Astrocyte of the spinal cord (primary cell): ENCODE results near the gene AREG.
"Not testable (repeated sequence)": the region's sequence is repeated elsewhere in the genome, so short reads cannot be mapped to it uniquely, and the experiment has no call there.

ENCODE experiments used
- DNase-seq: peaks from one replicate; pipeline ENCODE4 v3.0.0; 2011; ENCODE audit warnings: low read depth, low spot score
- H3K4me3 ChIP-seq: 2 replicates; pipeline ENCODE4 v1.5.1; 2011; ENCODE audit warnings: low read depth, mild to moderate bottlenecking, low read length, moderate library complexity
- in situ Hi-C: cut with HindIII; loops from 2 replicates; pipeline ENCODE4 v1.10.0; 2017; ENCODE audit warnings: low sequenced_read_pairs
- TF ChIP-seq, protein P1 (sequence below): IDR thresholded peaks from 2 replicates; pipeline ENCODE4 v1.5.1; 2012; ENCODE audit warnings: low read depth, mild to moderate bottlenecking, low read length, inconsistent platforms

AREG gene, protein sequence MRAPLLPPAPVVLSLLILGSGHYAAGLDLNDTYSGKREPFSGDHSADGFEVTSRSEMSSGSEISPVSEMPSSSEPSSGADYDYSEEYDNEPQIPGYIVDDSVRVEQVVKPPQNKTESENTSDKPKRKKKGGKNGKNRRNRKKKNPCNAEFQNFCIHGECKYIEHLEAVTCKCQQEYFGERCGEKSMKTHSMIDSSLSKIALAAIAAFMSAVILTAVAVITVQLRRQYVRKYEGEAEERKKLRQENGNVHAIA

DNA sequence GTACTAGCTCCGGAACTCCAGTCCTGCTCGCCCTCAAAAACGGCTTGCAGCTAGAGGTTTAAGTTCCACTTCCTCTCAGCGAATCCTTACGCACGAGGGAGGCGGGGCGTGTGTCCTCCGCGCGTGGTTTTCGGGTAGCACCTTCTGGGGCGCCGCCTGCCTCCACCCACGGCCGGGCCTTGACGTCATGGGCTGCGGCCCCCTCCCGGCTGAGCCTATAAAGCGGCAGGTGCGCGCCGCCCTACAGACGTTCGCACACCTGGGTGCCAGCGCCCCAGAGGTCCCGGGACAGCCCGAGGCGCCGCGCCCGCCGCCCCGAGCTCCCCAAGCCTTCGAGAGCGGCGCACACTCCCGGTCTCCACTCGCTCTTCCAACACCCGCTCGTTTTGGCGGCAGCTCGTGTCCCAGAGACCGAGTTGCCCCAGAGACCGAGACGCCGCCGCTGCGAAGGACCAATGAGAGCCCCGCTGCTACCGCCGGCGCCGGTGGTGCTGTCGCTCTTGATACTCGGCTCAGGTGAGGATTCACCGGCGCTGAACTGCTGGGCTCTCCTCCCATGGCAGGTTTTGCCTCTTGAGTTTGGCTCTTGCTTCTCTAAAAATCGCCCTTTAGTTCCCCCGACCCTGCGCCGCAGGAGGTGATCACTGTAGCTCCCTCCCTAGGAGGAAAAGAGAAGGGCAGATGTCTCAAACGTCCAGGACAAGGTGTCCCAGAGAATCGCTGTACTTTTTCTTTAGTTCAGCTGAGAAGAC lies at the start of gene AREG:
TSS of gene AREG (plus strand) at position 246 of the 752 bp plus-strand sequence. CDS start at position 456, 210 bp downstream.
- in situ Hi-C loops: no loop called here
- peak within 1 kb of the TSS; percentile 69 for H3K4me3 ChIP-seq
- TF ChIP-seq, protein P1, sequence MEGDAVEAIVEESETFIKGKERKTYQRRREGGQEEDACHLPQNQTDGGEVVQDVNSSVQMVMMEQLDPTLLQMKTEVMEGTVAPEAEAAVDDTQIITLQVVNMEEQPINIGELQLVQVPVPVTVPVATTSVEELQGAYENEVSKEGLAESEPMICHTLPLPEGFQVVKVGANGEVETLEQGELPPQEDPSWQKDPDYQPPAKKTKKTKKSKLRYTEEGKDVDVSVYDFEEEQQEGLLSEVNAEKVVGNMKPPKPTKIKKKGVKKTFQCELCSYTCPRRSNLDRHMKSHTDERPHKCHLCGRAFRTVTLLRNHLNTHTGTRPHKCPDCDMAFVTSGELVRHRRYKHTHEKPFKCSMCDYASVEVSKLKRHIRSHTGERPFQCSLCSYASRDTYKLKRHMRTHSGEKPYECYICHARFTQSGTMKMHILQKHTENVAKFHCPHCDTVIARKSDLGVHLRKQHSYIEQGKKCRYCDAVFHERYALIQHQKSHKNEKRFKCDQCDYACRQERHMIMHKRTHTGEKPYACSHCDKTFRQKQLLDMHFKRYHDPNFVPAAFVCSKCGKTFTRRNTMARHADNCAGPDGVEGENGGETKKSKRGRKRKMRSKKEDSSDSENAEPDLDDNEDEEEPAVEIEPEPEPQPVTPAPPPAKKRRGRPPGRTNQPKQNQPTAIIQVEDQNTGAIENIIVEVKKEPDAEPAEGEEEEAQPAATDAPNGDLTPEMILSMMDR: peak; percentile 74
- DNase-seq: peak; percentile 65

DNA sequence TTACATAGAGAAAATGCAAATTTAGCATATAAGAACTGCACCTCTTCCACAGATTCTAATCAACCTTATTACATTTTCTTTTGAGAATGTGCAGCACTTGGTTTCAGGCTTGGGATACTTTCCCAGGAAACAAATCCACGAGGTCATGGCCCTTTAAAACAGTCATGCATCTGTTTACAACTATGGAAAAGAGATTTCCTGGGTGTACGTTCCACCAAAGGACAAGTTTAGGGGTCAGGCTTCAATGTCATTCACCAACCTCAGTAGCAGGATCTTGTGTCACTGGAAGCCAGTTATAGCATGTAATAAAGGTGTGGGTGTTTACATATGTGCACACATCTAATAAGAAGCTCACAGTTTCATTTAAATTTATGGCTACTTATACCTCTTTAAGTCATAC lies 49.3 kb upstream of the AREG start:
- no peak overlapping the region for H3K4me3 ChIP-seq
- in situ Hi-C loops: no loop called here

DNA sequence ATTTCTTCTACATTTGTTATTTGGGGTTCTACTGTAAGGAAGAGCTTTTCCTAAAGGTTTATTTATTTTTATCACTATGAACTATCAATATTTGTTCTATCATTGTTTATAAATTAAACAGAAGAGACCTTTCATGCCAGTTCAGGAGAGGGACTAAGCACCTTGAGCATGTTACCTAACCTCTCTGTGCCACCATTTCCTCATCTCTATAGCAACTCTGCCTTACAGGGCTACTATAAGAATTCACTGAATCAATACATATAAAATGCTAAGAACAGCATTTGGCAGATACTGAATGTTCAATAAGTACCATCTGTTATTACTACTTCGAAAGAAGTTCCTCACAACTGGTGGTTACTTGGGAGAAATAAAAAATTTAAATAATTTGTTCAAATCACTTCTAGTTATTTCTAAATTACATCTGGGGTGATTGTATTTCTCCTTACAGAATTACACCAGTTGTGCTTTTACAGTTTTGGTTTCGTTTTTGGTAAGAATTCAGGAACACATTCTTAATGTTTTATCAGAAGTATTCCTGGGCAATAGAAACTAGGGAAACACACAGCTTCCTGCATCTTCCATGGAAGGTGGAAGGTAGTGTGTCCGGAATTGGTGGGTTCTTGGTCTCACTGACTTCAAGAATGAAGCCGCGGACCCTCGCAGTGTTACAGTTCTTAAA lies 47.0 kb upstream of the AREG start:
- TF ChIP-seq, protein P1: no peak
- DNase-seq: no peak
- H3K4me3 ChIP-seq: no peak overlapping the region
- in situ Hi-C loops: no loop called here

More for the DNA sequence above, 49.3 kb upstream of the AREG start:
- peak; percentile 50 for DNase-seq
- TF ChIP-seq, protein P1: no peak

DNA sequence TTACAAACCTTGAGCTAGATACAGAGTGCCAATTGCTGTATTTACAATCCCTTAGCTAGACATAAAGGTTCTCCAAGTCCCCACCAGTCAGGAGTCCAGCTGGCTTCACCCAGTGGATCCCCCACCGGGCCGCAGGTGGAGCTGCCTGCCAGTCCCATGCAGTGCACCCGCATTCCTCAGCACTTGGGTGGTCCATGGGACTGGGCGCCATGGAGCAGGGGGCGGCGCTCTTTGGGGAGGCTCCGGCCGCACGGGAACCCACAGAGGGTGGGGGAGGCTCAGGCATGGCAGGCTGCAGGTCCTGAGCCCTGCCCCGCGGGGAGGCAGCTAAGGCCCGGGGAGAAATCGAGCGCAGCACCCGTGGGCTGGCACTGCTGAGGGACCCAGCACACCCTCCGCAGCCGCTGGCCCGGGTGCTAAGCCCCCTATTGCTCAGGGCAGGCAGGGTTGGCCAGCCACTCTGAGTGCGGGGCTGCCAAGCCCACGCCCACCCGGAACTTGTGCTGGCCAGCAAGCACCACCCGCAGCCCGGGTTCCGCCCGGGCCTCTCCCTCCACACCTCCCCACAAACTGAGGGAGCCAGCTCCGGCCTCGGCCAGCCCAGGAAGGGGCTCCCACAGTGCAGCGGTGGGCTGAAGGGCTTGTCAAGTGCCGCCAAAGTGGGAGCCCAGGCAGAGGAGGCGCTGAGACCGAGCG lies 45.9 kb upstream of the AREG start:
- in situ Hi-C loops, DNase-seq, H3K4me3 ChIP-seq: not testable (repeated sequence)

DNA sequence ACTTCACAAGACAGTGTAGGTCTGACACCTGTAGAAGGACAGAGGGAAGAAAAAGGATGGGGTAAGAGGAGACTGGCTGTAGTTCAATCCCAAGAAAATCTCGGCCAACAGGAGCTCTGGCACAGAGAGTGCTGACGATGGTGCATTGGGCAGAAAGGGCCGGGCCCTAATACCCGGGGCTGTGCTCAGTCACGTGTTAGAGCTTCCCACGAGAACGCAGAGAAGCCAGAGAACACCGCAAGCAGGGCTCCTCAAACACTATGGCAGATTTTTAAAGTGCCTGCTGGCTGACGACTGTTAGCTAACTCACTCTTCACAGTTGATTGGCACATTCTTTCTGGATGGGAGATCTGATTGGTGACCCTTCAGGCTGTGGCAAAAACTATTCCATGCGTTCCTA lies 44.5 kb upstream of the AREG start:
- TF ChIP-seq, protein P1: no peak
- no peak overlapping the region for H3K4me3 ChIP-seq
- in situ Hi-C loops: no loop called here
- no peak for DNase-seq

DNA sequence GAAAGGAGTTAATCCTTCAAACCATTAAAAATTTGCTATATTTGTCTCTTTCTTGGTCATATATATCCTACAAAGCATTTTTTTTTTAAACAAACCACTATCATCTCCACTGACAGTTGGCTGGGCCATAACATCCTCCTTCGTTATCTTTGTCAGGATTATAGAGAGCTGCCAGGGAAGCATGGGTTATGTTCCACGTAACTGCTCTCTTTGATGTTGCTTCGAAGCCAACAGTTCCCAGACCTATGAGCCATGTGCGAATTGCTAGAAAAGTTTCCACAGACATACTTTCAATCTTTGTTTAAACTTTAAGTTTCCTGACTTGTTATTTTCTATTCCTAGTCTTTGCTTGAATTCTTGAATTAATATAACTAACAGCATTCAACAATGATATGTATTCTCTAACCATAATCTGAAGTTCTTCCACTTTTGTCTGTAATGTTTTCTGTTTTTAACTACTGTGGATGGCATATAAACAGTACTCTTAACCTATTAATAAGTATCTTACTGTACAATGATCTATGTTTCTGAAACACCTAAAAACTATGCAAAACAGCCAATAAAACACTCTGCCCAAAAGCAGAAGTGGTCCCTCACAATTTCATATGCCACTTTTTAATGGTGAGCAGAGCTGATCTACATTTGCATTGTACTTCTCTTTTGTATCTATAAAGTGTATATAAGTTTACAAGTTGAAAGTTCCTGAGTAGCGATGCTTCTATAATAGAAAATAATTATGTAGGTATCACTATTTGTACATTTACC lies 42.1 kb upstream of the AREG start:
- in situ Hi-C loops: no loop called here
- no peak overlapping the region for H3K4me3 ChIP-seq
- DNase-seq: no peak
- TF ChIP-seq, protein P1: no peak
